Lung (tissue), 12 donors: ENCODE data around the gene LDLRAD4. TPM values are rescaled to one million over a fixed set of nuclear protein-coding genes. Genes with fewer than 3 reads are reported as not detected.
"Not testable (repeated sequence)": the region's sequence is repeated elsewhere in the genome, so short reads cannot be mapped to it uniquely, and the experiment has no call there.

Source experiments
- ATAC-seq: fragments of 200-7000 bp; cut with Tn5 transposase; one replicate; pipeline ENCODE4 v1.9.1; 2020; ENCODE audit warnings: moderate number of reproducible peaks; ENCODE audit not compliant: insufficient read depth, low FRiP score
- DNase-seq, 3 donors: peaks; one replicate each; pipeline ENCODE4 v3.0.0-alpha.2; 2013 to 2017
- H3K27ac ChIP-seq, 2 donors: one replicate each; pipeline ENCODE4 v1.5.1; 2013; ENCODE audit warnings: mild to moderate bottlenecking in 2 of 2, moderate library complexity in 2 of 2, control low read depth in 1 of 2, inconsistent platforms in 1 of 2, low read depth in 1 of 2, low read length in 1 of 2
- H3K27me3 ChIP-seq, 3 donors: one replicate each; pipeline ENCODE4 v1.5.1; 2013; ENCODE audit warnings: low read length in 2 of 3; ENCODE audit not compliant: control insufficient read depth in 3 of 3, insufficient read depth in 3 of 3
- H3K36me3 ChIP-seq, 4 donors: one replicate each; pipeline ENCODE4 v1.5.1; 2013; ENCODE audit warnings: low read length in 4 of 4, mild to moderate bottlenecking in 1 of 4, moderate library complexity in 1 of 4; ENCODE audit not compliant: control insufficient read depth in 4 of 4, insufficient read depth in 4 of 4
- H3K4me1 ChIP-seq, 5 donors: one replicate each; pipeline ENCODE4 v1.5.1; 2013; ENCODE audit warnings: low read length in 5 of 5, mild to moderate bottlenecking in 2 of 5, moderate library complexity in 1 of 5; ENCODE audit not compliant: control insufficient read depth in 5 of 5, insufficient read depth in 5 of 5
- H3K4me3 ChIP-seq: one replicate; pipeline ENCODE4 v1.5.1; 2013; ENCODE audit warnings: mild to moderate bottlenecking, control low read depth, moderate library complexity
- H3K9ac ChIP-seq, 2 donors: one replicate each; pipeline ENCODE4 v1.5.1; 2013; ENCODE audit warnings: low read length in 2 of 2, control low read depth in 1 of 2; ENCODE audit not compliant: insufficient read depth in 1 of 2
- H3K9me3 ChIP-seq, 4 donors: one replicate each; pipeline ENCODE4 v1.5.1; 2013; ENCODE audit warnings: low read length in 3 of 4, mild to moderate bottlenecking in 1 of 4, moderate library complexity in 1 of 4; ENCODE audit not compliant: control insufficient read depth in 4 of 4, insufficient read depth in 3 of 4
- WGBS, 2 donors: extraction: QIAGEN DNeasy Blood & Tissue Kit; methylation state at CpG; one replicate each; pipeline ENCODE4 v1.1.7; 2013; 5-methylcytosine and 5-hydroxymethylcytosine counted together
- polyA plus RNA-seq, 2 donors: library from polyadenylated mRNA; stranded (reverse); fragments of 200-250 nt; gene quantifications; one replicate each; pipeline ENCODE4 v1.2.1, GENCODE V29; 2013
- total RNA-seq, 2 donors: library from RNA; depleted of rRNA in 1 of 2; stranded (reverse); fragments of >200 nt in 1 of 2; gene quantifications; one replicate each; pipeline ENCODE4 v1.2.1, GENCODE V29; 2014 to 2021
- TF ChIP-seq, protein P1 (sequence below): IDR thresholded peaks from 2 replicates; pipeline ENCODE4 v1.5.1; 2012; ENCODE audit warnings: mild to moderate bottlenecking; ENCODE audit errors: control extremely low read depth, extremely low read depth
- donor health status: control.
- donor health status: control.
- donor health status: Bipolar disorder and iron deficiency.
- donor health status: healthy.
- donor health status: DM: yes; HTN: yes; CAD: no.

Gene LDLRAD4
- total and polyA plus RNA-seq, 4 donors = 3.2 to 62.4 (median 19.9) TPM

DNA sequence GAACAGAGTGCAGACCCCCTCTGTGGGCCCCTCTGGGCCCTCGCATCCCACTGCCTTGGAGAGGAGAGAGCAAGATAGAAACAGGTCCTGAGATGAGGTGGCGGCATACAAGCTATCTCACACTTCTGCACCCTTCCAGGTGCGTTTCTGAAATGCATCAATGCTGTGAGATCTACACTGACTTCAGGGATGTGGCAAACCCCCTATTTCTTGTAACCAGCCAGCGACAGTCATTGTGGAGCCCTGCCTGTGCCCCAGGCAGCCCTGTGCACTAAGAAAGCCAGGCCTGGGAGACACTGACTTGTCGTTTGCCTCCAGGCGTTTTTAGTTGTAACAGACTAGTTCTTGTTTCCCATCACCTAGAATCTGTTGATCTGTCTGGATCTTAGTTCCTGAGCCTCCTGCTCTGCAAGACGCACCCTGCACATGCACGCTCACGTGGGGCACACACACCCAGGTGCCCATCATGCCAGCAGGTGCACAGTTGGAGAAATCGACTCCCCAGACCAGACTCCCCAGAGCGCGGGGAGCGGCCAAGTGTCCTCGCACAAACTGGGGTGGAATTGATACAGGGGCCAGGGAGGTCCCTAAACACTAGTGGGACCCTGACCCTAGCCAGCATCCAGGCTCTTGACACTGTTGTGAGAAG, 269.8 kb downstream of the LDLRAD4 start:
- Histone ChIP-seq H3K27me3 (no peaks in the 10 kb centered on the region), H3K27ac (no peak overlapping the region), H3K9ac (no peak overlapping the region), H3K4me1 (peaks cover 0 to 23% (median 2%) of the 10 kb centered on the region in 5 donors), H3K4me3 (no peak overlapping the region), H3K9me3 (no peaks in the 10 kb centered on the region), H3K36me3 (peaks cover 0 to 4% (median 0%) of the 10 kb centered on the region in 4 donors)
- DNase-seq (no peak), ATAC-seq (no peak)
- WGBS, 2 donors = 96 to 98% methylated on average over 14 of the region's 14 CpGs
- TF ChIP-seq, protein P1, sequence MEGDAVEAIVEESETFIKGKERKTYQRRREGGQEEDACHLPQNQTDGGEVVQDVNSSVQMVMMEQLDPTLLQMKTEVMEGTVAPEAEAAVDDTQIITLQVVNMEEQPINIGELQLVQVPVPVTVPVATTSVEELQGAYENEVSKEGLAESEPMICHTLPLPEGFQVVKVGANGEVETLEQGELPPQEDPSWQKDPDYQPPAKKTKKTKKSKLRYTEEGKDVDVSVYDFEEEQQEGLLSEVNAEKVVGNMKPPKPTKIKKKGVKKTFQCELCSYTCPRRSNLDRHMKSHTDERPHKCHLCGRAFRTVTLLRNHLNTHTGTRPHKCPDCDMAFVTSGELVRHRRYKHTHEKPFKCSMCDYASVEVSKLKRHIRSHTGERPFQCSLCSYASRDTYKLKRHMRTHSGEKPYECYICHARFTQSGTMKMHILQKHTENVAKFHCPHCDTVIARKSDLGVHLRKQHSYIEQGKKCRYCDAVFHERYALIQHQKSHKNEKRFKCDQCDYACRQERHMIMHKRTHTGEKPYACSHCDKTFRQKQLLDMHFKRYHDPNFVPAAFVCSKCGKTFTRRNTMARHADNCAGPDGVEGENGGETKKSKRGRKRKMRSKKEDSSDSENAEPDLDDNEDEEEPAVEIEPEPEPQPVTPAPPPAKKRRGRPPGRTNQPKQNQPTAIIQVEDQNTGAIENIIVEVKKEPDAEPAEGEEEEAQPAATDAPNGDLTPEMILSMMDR = no peak

DNA sequence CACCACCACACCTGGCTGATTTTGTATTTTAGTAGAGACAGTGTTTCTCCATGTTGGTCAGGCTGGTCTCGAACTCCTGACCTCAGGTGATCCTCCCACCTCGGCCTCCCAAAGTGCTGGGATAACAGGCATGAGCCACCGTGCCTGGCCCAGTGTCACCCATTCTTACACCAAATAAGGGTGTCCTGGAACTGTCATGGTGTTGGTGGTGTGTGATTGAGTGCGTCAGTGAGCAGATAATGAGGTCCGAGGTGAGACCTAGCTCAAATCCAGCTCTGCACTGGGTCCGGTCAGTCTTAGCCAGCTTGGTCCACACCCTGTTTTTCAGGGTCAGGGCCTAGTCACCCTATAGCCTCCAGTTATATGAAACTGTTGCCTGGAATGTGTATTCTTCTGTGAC, 270.7 kb downstream of the LDLRAD4 start:
- 87 to 98% methylated on average over 6 of the region's 6 CpGs for WGBS, 2 donors
- not testable (repeated sequence) for ATAC-seq, H3K27me3 ChIP-seq, H3K27ac ChIP-seq, H3K9ac ChIP-seq, DNase-seq, H3K4me3 ChIP-seq, H3K9me3 ChIP-seq, H3K36me3 ChIP-seq
- H3K4me1 ChIP-seq = peaks cover 0 to 23% (median 2%) of the 10 kb centered on the region in 5 donors

DNA sequence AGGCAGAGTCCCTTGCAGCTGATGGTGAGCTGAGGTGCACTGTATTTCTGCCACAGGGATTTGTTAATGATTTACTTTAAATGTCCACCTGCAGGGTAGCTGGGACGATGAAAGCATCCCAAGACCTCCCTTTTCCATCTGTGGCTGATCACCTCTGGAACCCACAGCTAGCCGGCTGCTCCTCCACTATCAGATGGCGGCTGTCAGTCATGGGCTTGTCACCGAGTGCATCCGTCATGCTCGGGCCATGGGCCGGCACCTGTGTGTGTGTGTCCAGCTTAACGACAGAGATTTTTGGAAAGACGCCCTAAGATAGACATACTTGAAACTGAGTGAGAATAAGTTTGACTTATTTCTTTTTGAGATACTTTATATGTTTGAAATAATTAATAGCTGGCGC, 272.6 kb downstream of the LDLRAD4 start:
- TF ChIP-seq, protein P1 = no peak
- Histone ChIP-seq H3K36me3 (peaks cover 0 to 4% (median 0%) of the 10 kb centered on the region in 4 donors), H3K27ac (no peak overlapping the region), H3K9ac (no peak overlapping the region), H3K27me3 (no peaks in the 10 kb centered on the region), H3K4me3 (no peak overlapping the region), H3K4me1 (peaks cover 0 to 17% (median 0%) of the 10 kb centered on the region in 5 donors), H3K9me3 (no peaks in the 10 kb centered on the region)
- WGBS, 2 donors = 88 to 90% methylated on average over 10 of the region's 10 CpGs
- ATAC-seq (no peak), DNase-seq (no peak)

DNA sequence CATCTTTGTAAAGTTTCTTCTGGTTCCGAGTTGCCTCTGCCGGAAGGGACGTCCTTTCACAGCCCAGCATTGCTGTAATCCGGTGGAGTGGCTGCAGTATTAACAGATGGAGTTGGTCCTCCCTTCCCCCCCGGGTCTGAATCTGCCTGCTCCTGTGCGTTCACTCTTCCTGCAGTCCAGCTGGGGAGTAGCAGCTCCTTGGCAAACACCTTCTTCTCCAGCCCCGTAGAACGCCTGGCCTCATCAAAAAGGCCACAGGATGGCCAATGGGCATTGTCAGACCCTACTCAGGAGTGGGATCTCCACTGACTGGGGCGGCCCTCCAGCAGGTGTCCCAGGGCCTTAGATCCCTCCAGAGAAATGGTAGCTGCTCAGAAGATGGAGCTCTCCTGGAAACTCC, 273.8 kb downstream of the LDLRAD4 start:
- TF ChIP-seq, protein P1 = no peak
- 95 to 98% methylated on average over 9 of the region's 9 CpGs for WGBS, 2 donors
- H3K4me3 ChIP-seq = no peak overlapping the region
- ATAC-seq = no peak
- H3K9ac ChIP-seq = no peak overlapping the region
- DNase-seq = no peak
- H3K4me1 ChIP-seq = peaks cover 0 to 5% (median 0%) of the 10 kb centered on the region in 5 donors
- no peaks in the 10 kb centered on the region for H3K9me3 ChIP-seq
- H3K27me3 ChIP-seq = no peaks in the 10 kb centered on the region
- H3K27ac ChIP-seq = no peak overlapping the region
- peaks cover 0 to 2% (median 0%) of the 10 kb centered on the region in 4 donors for H3K36me3 ChIP-seq
